Endothelial cell of umbilical vein (primary cell): ENCODE data around the gene RFNG. TPM values are rescaled to one million over a fixed set of nuclear protein-coding genes. Genes with fewer than 3 reads are reported as not detected.

ENCODE experiments used
- BruUV-seq: library from RNA; stranded (reverse); fragments of 400-500 nt; replicated peaks from 2 replicates; lab custom pipeline; 2021; lab: Mats Ljungman, UMichigan
- CTCF ChIA-PET: fragments of 300-600, 350-600 bp; sonication (Branson Sonifier 250); formaldehyde crosslinking; loops from one replicate; lab custom pipeline; 2021; ENCODE audit warnings: antibody characterized with exemption, inconsistent platforms; lab: Charles Lee
- POLR2A ChIA-PET: fragments of 300-600, 350-600 bp; sonication (Branson Sonifier 250); formaldehyde crosslinking; loops from one replicate; lab custom pipeline; 2021; ENCODE audit warnings: antibody characterized with exemption, inconsistent platforms; lab: Charles Lee
- DNase-seq: peaks from one replicate; pipeline ENCODE4 v3.0.0-alpha.2; 2011; ENCODE audit warnings: low read depth, low spot score
- FAIRE-seq: peaks from 2 replicates; lab custom pipeline; 2011; peaks lifted over from hg19 to GRCh38; lab: Jason Lieb, UNC
- H2AFZ ChIP-seq: 2 replicates; pipeline ENCODE4 v1.6.0; 2012; ENCODE audit warnings: low read depth, low read length, control low read depth, inconsistent platforms
- H3K27ac ChIP-seq: 2 replicates; pipeline ENCODE4 v1.5.1; 2011; ENCODE audit warnings: low read depth, mild to moderate bottlenecking, control low read depth, low read length, moderate library complexity; ENCODE audit not compliant: insufficient read depth
- H3K27me3 ChIP-seq, 2 experiments: 2 replicates each; pipeline versions ENCODE4 v1.6.0 to v1.6.1; 2011; ENCODE audit warnings: low read length in 2 of 2, mixed read lengths in 1 of 2; ENCODE audit not compliant: control insufficient read depth in 2 of 2, insufficient read depth in 2 of 2
- H3K36me3 ChIP-seq, 2 experiments: 2 replicates in 1 of 2; 3 replicates in 1 of 2; pipeline ENCODE4 v1.5.1; 2011; ENCODE audit warnings: low read length in 2 of 2, mild to moderate bottlenecking in 1 of 2, moderate library complexity in 1 of 2; ENCODE audit not compliant: control insufficient read depth in 2 of 2, insufficient read depth in 2 of 2; ENCODE audit errors: extremely low read depth in 1 of 2
- H3K4me1 ChIP-seq: 3 replicates; pipeline ENCODE4 v1.5.1; 2011; ENCODE audit warnings: mild to moderate bottlenecking, low read length; ENCODE audit not compliant: control insufficient read depth, insufficient read depth; ENCODE audit errors: extremely low read depth
- H3K4me2 ChIP-seq: 2 replicates; pipeline ENCODE4 v1.6.1; 2011; ENCODE audit warnings: low read length, control low read depth, mixed read lengths; ENCODE audit not compliant: insufficient read depth
- H3K4me3 ChIP-seq, 3 experiments: fragments of 200-600 bp in 1 of 3; sonication (generic), shearing (Covaris generic) in 1 of 3; replicated peaks in 1 of 3; 2 replicates each; pipeline ENCODE4 v1.5.1; 2011 to 2016; ENCODE audit warnings: control low read depth in 3 of 3, low read length in 3 of 3, mild to moderate bottlenecking in 2 of 3, inconsistent platforms in 1 of 3, low read depth in 1 of 3, moderate library complexity in 1 of 3; ENCODE audit not compliant: insufficient read depth in 1 of 3
- H3K79me2 ChIP-seq: 2 replicates; pipeline ENCODE4 v1.6.0; 2012; ENCODE audit warnings: low read length, inconsistent platforms; ENCODE audit not compliant: control insufficient read depth, insufficient read depth
- H3K9ac ChIP-seq: replicated peaks from 2 replicates; pipeline ENCODE3; 2011; ENCODE audit warnings: low read length, control low read depth; ENCODE audit not compliant: insufficient read depth; ENCODE audit errors: extremely low read depth
- H3K9me1 ChIP-seq: replicated peaks from 3 replicates; pipeline ENCODE4 v1.6.0; 2011; ENCODE audit warnings: mild to moderate bottlenecking, low read length; ENCODE audit not compliant: control insufficient read depth, insufficient read depth; ENCODE audit errors: extremely low read depth
- H3K9me3 ChIP-seq: replicated peaks from 2 replicates; pipeline ENCODE4 v1.5.1; 2012; ENCODE audit warnings: low read length, inconsistent platforms; ENCODE audit not compliant: control insufficient read depth, insufficient read depth
- H4K20me1 ChIP-seq: replicated peaks from 2 replicates; pipeline ENCODE3; 2011; ENCODE audit warnings: mild to moderate bottlenecking, low read length; ENCODE audit not compliant: control insufficient read depth, insufficient read depth; ENCODE audit errors: extremely low read depth
- EZH2 ChIP-seq: IDR thresholded peaks from 2 replicates; pipeline ENCODE4 v1.6.1; 2012; ENCODE audit warnings: borderline replicate concordance, low read depth, mild to moderate bottlenecking, moderate library complexity, low read length, inconsistent platforms; ENCODE audit not compliant: severe bottlenecking
- FOS ChIP-seq: IDR thresholded peaks from 2 replicates; pipeline ENCODE4 v1.6.1; 2011; ENCODE audit warnings: mild to moderate bottlenecking, low read length, moderate library complexity, borderline replicate concordance; ENCODE audit not compliant: insufficient read depth
- GATA2 ChIP-seq: IDR thresholded peaks from 2 replicates; pipeline ENCODE4 v1.7.0; 2011; ENCODE audit warnings: low read depth, mild to moderate bottlenecking, moderate library complexity, mixed read lengths, low read length; ENCODE audit not compliant: insufficient read length, insufficient read depth
- JUN ChIP-seq: IDR thresholded peaks from 2 replicates; pipeline ENCODE4 v1.6.1; 2011; ENCODE audit warnings: borderline replicate concordance, low read depth; ENCODE audit not compliant: insufficient read length, insufficient read depth
- MYC ChIP-seq: IDR thresholded peaks from one replicate; pipeline ENCODE4 v1.6.1; 2011; ENCODE audit warnings: mild to moderate bottlenecking, low read depth, low read length
- POLR2A ChIP-seq: IDR thresholded peaks from 2 replicates; pipeline ENCODE4 v1.6.1; 2012; ENCODE audit warnings: low read depth, mild to moderate bottlenecking, control low read depth, low read length
- POLR2AphosphoS5 ChIP-seq: IDR thresholded peaks from 2 replicates; pipeline ENCODE4 v1.6.1; 2012; ENCODE audit warnings: low read depth, mild to moderate bottlenecking, control low read depth, low read length, moderate library complexity; ENCODE audit not compliant: insufficient read depth
- dilution Hi-C: fragments of 300-500 bp; cut with MboI; formaldehyde crosslinking; loops from one replicate; pipeline ENCODE4 v1.15.0; 2019; ENCODE audit warnings: low sequenced_read_pairs; ENCODE audit not compliant: extremely low pct_ligation_motif_present
- intact Hi-C: fragments of 100-400 bp; cut with micrococcal nuclease; formaldehyde crosslinking; loops from one replicate; pipeline ENCODE4 v1.10.0; 2022
- polyA plus RNA-seq, 4 experiments: library from polyadenylated mRNA; depleted of rRNA in 3 of 4; stranded (reverse) in 3 of 4; unstranded in 1 of 4; fragments of >200 nt; gene quantifications; 2 replicates each; pipeline versions ENCODE4 v1.2.1 to v1.2.3, GENCODE V29; 2011 to 2012; ENCODE audit warnings: missing spikeins in 1 of 4
- total RNA-seq: library from RNA; stranded (reverse); gene quantifications from 2 replicates; pipeline ENCODE4 v1.2.3, GENCODE V29; 2021
- TF ChIP-seq, protein P1 (sequence below): IDR thresholded peaks from 2 replicates; pipeline ENCODE4 v1.6.1; 2011; ENCODE audit not compliant: insufficient read depth, insufficient read length
- TF ChIP-seq, protein P2 (sequence below), 2 donors: IDR thresholded peaks; 1 replicate in 1 of 2; 2 replicates in 1 of 2; pipeline ENCODE4 v1.5.1; 2011; ENCODE audit warnings: low read length in 2 of 2, mild to moderate bottlenecking in 2 of 2, moderate library complexity in 2 of 2, control low read depth in 1 of 2, inconsistent platforms in 1 of 2, low read depth in 1 of 2; ENCODE audit not compliant: insufficient read depth in 1 of 2; ENCODE audit errors: extremely low read depth in 1 of 2

The RFNG gene
- total and polyA plus RNA-seq, 2 donors (not counting 3 experiments of a cell fraction or from before 2014, with no cell fraction given), result 33.7 to 40.0 TPM

DNA sequence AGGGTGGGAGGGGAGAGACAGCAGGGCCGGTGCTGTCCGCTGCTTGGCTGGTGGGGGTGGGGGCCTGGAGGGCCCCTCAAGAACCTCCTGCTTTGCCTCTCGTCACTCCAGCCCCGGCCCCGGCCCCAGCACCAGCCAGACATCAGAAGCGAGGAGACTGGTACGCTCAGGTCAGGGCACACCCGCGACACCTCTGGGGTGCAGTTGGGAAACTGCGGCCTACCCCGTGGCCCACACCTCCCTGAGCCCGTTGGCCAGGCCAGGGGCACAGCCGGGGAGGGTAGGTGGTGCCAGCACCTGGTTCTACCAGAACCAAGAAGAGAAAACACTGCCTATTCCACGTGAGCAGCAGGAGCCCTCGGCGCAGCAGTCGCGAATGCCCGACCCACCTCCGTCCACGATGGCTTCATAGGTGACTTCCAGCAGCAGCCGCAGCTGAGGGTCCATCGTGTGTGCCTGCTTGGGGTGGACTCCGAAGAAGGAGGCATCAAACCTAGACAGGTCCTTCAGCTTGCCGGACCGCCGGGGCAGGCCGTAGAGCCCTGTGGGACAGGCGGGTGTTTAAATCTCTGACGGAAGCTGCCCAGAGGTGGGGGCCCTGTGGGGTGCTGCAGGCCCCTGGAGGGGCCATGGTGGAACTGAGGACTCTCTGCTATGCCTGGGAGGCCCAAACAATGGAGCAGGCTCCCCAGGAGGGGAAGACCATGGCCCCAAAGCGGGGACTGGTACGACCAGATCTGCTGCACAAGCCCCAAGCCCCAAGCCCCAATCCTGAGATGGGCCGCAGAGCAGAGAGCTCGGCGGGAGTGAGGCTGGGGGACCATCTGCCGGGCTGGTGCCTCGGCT is 43.5 kb upstream of the RFNG start:
- no TSS peak for BruUV-seq

GRCh38 chr17:82092995-82093751 is 41.6 kb upstream of the RFNG start:
- TSS peak; percentile 3 for BruUV-seq
- FAIRE-seq, result no peak
- intact Hi-C loops (no loop called here), dilution Hi-C loops (no loop called here)
- ChIA-PET POLR2A (no interaction called here), CTCF (no interaction called here)
- H3K9me3 ChIP-seq, result no peaks in the 10 kb centered on the region
- no peak overlapping the region for H3K9ac ChIP-seq
- no peaks in the 10 kb centered on the region for H3K27me3 ChIP-seq
- DNase-seq, result no peak
- H3K36me3 ChIP-seq, result peaks cover 32 to 56% of the 10 kb centered on the region in 2 experiments
- H3K4me2 ChIP-seq, result no peak overlapping the region
- TF ChIP-seq EZH2, result no peak
- no peak for TF ChIP-seq POLR2A
- no peak for TF ChIP-seq POLR2AphosphoS5
- TF ChIP-seq, protein P1, sequence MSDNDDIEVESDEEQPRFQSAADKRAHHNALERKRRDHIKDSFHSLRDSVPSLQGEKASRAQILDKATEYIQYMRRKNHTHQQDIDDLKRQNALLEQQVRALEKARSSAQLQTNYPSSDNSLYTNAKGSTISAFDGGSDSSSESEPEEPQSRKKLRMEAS, result no peak
- TF ChIP-seq MYC, result no peak
- TF ChIP-seq, protein P2, sequence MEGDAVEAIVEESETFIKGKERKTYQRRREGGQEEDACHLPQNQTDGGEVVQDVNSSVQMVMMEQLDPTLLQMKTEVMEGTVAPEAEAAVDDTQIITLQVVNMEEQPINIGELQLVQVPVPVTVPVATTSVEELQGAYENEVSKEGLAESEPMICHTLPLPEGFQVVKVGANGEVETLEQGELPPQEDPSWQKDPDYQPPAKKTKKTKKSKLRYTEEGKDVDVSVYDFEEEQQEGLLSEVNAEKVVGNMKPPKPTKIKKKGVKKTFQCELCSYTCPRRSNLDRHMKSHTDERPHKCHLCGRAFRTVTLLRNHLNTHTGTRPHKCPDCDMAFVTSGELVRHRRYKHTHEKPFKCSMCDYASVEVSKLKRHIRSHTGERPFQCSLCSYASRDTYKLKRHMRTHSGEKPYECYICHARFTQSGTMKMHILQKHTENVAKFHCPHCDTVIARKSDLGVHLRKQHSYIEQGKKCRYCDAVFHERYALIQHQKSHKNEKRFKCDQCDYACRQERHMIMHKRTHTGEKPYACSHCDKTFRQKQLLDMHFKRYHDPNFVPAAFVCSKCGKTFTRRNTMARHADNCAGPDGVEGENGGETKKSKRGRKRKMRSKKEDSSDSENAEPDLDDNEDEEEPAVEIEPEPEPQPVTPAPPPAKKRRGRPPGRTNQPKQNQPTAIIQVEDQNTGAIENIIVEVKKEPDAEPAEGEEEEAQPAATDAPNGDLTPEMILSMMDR (IDR thresholded peaks at IDR 0.05; ENCODE audit: extremely low read depth in 1 of 2, insufficient read depth in 1 of 2, low read depth in 1 of 2, low read length in 2 of 2), result no peak
- no peak for TF ChIP-seq JUN
- TF ChIP-seq GATA2, result no peak
- no peak for TF ChIP-seq FOS
- no peak overlapping the region for H2AFZ ChIP-seq
- peaks cover 55% of the 10 kb centered on the region for H3K79me2 ChIP-seq
- H3K9me1 ChIP-seq, result no peaks in the 10 kb centered on the region
- no peak overlapping the region for H3K27ac ChIP-seq
- no peak overlapping the region for H3K4me3 ChIP-seq
- peaks cover 13% of the 10 kb centered on the region for H3K4me1 ChIP-seq
- H4K20me1 ChIP-seq, result no peaks in the 10 kb centered on the region

More for the DNA sequence above, 43.5 kb upstream of the RFNG start:
- TF ChIP-seq POLR2AphosphoS5 (no peak), MYC (no peak), JUN (no peak), GATA2 (no peak), POLR2A (no peak)
- FAIRE-seq (no peak), DNase-seq (no peak)
- POLR2A ChIA-PET, result no interaction called here
- no peaks in the 10 kb centered on the region for H3K9me3 ChIP-seq
- peaks cover 27 to 38% of the 10 kb centered on the region in 2 experiments for H3K36me3 ChIP-seq
- intact Hi-C loops, result loop anchor here (5.0 kb wide), 2 partner anchors 118 to 132 kb away; partner anchors contain the start of genes ASPSCR1 and SLC16A3
- H3K4me3 ChIP-seq, result no peak overlapping the region
- H3K4me1 ChIP-seq, result peaks cover 20% of the 10 kb centered on the region
- H2AFZ ChIP-seq, result no peak overlapping the region
- H3K27me3 ChIP-seq, result no peaks in the 10 kb centered on the region
- no peak overlapping the region for H3K9ac ChIP-seq
- H3K79me2 ChIP-seq, result peaks cover 57% of the 10 kb centered on the region
- no peaks in the 10 kb centered on the region for H3K9me1 ChIP-seq
- H4K20me1 ChIP-seq, result no peaks in the 10 kb centered on the region
- no peak overlapping the region for H3K4me2 ChIP-seq
- CTCF ChIA-PET, result interaction anchor here (0.8 to 1.2 kb wide), 3 partner anchors 57 to 65 kb away, joined by 3 to 6 read pairs (median 4); partner anchors contain the start of gene DCXR
- H3K27ac ChIP-seq, result no peak overlapping the region
- dilution Hi-C loops, result no loop called here
